GM10248 (cell line): ENCODE measurements around the gene ACTN4.

ENCODE experiments used
- CTCF ChIA-PET: fragments of 300-600 bp; sonication (Branson Sonifier 250); formaldehyde crosslinking; extraction: SDS; loops from one replicate; lab custom pipeline; 2021; ENCODE audit warnings: antibody characterized with exemption; lab: Yijun Ruan, JAX
- POLR2A ChIA-PET: fragments of 350-650 bp; sonication (Branson Sonifier 250); formaldehyde crosslinking; extraction: SDS; loops from one replicate; lab custom pipeline; 2020; ENCODE audit warnings: antibody characterized with exemption; lab: Yijun Ruan, JAX
- DNase-seq: peaks from one replicate; pipeline ENCODE4 v3.0.0; 2012; ENCODE audit errors: extremely low spot score
- CTCF ChIP-seq: IDR thresholded peaks from 2 replicates; pipeline ENCODE4 v1.5.1; 2012; ENCODE audit warnings: mild to moderate bottlenecking, low read depth; ENCODE audit errors: extremely low read depth, missing control alignments, control extremely low read depth

Gene ACTN4

GRCh38 chr19:38675611-38676010, 28.2 kb downstream of the ACTN4 start:
- no peak for DNase-seq

GRCh38 chr19:38676023-38676877, 28.8 kb downstream of the ACTN4 start:
- TF ChIP-seq CTCF, result no peak
- ChIA-PET CTCF (interaction anchor here (1.7 kb wide), 1 partner anchor 39 kb away, joined by 4 read pairs; no protein-coding TSS in a partner anchor), POLR2A (interaction anchor here (0.6 kb wide), 1 partner anchor 55 kb away, joined by 5 read pairs; no protein-coding TSS in a partner anchor)
- DNase-seq, result no peak

More at GRCh38 chr19:38675611-38676010, 28.2 kb downstream of the ACTN4 start:
- CTCF ChIA-PET, result interaction anchor here (1.3 to 2.0 kb wide), 3 partner anchors 11 to 38 kb away, joined by 4 to 8 read pairs (median 5); no protein-coding TSS in a partner anchor
- POLR2A ChIA-PET, result interaction anchor here (0.6 kb wide), 1 partner anchor 54 kb away, joined by 5 read pairs; no protein-coding TSS in a partner anchor
- TF ChIP-seq CTCF, result no peak

GRCh38 chr19:38676878-38677646, 29.6 kb downstream of the ACTN4 start:
- TF ChIP-seq CTCF, result no peak
- ChIA-PET CTCF (interaction anchor here (1.1 to 1.7 kb wide), 2 partner anchors 10 to 40 kb away, joined by 3 to 4 read pairs; no protein-coding TSS in a partner anchor), POLR2A (no interaction called here)
- DNase-seq, result no peak

- no peak for DNase-seq
- ChIA-PET CTCF (interaction anchor here (0.9 to 1.1 kb wide), 2 partner anchors 11 to 44 kb away, joined by 3 read pairs; no protein-coding TSS in a partner anchor), POLR2A (no interaction called here)
- TF ChIP-seq CTCF, result no peak
Measured at GRCh38 chr19:38678217-38678890, 30.9 kb downstream of the ACTN4 start.

GRCh38 chr19:38678891-38679494, 31.5 kb downstream of the ACTN4 start:
- no peak for TF ChIP-seq CTCF
- CTCF ChIA-PET, result no interaction called here
- POLR2A ChIA-PET, result no interaction called here
- no peak for DNase-seq
